ENCODE data around the gene KIF20B.

Gene KIF20B

DNA sequence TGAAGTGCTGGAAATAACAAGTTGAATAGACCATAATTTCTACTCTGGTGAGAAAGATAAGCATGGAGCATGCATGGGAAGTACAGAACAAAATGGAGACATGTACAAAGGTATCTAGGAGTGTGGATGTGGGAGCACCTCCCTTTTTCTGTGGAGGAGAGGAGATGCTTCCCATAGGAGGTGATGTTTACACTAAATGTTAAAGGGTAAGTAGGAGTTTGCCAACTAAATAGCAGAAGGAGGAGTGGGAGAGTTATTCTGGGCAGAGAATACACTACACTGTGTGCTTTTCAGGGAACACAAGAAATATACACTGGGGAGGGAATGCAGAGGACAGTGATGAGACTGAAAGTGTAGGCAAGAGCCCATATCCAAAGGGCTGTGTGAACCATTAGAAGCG, 35.3 kb upstream of the KIF20B start:
- no peak overlapping the region for H3K4me3 ChIP-seq (ENCODE audit: low read depth, low read length)
- in situ Hi-C loops (cut with HindIII; ENCODE audit: low sequenced_read_pairs) = no loop called here
- TF ChIP-seq, protein P1, sequence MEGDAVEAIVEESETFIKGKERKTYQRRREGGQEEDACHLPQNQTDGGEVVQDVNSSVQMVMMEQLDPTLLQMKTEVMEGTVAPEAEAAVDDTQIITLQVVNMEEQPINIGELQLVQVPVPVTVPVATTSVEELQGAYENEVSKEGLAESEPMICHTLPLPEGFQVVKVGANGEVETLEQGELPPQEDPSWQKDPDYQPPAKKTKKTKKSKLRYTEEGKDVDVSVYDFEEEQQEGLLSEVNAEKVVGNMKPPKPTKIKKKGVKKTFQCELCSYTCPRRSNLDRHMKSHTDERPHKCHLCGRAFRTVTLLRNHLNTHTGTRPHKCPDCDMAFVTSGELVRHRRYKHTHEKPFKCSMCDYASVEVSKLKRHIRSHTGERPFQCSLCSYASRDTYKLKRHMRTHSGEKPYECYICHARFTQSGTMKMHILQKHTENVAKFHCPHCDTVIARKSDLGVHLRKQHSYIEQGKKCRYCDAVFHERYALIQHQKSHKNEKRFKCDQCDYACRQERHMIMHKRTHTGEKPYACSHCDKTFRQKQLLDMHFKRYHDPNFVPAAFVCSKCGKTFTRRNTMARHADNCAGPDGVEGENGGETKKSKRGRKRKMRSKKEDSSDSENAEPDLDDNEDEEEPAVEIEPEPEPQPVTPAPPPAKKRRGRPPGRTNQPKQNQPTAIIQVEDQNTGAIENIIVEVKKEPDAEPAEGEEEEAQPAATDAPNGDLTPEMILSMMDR (IDR thresholded peaks at IDR 0.05; ENCODE audit: low read depth, low read length, missing control alignments) = no peak
- DNase-seq (ENCODE audit: low read depth) = no peak

DNA sequence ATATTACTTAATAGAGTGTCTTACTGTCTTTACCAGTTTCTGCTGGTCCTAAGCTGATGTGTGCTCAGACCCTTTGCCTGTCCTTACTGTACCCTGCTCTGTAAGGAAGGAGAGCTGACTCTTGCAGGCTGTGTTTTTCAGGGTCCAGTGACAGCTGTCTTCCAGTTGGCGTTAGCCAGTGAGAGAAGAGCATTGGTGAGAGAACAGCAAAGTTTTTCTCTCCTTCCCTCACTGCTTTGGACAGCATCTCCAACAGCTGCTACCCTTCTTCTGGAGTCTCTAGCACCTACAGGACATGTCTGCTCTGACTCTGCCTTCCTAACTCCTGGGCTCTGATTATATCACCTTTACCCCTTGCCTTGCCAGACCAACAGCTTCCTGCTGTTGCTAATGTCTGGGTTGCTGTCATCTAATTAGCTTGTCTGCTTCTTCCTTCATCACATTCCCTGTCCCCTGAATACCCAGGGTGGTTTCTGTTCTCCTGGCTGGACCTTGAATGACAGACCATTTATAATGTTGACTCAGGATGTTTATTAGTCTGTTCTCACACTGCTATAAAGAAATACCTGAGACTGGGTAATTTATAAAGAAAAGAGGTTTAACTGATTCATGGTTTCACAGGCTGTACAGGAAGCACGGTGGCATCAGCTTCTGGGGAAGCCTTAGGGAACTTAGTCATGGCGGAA, 32.9 kb upstream of the KIF20B start:
- TF ChIP-seq, protein P1 (IDR thresholded peaks at IDR 0.05; ENCODE audit: low read depth, low read length, missing control alignments) = no peak
- in situ Hi-C loops (cut with HindIII; ENCODE audit: low sequenced_read_pairs) = no loop called here
- no peak for DNase-seq (ENCODE audit: low read depth)
- H3K4me3 ChIP-seq (ENCODE audit: low read depth, low read length) = no peak overlapping the region

DNA sequence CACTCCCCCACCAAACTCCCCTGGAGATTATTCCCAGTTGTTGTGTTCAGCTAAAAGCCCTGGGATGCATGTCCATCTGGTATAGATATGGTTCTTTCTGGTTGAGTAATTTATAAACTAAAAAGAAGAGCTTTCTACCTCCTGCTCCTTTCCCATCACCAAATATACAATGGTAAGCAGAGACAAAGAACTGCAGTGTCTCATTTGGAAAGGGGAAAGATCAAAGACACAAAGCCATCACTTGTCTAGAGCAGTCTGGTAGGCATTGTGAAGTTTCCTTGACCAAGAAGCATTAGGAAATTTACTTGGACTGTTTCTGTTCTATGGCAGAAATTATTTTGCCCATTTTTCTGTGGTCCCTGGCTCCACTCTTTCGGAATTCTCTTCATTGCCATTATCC, 31.4 kb upstream of the KIF20B start:
- no peak overlapping the region for H3K4me3 ChIP-seq (ENCODE audit: low read depth, low read length)
- no peak for DNase-seq (ENCODE audit: low read depth)
- in situ Hi-C loops (cut with HindIII; ENCODE audit: low sequenced_read_pairs) = no loop called here
- TF ChIP-seq, protein P1 (IDR thresholded peaks at IDR 0.05; ENCODE audit: low read depth, low read length, missing control alignments) = no peak

GRCh38 chr10:89670926-89671325, 30.5 kb upstream of the KIF20B start:
- H3K4me3 ChIP-seq (ENCODE audit: low read depth, low read length) = no peak overlapping the region
- in situ Hi-C loops (cut with HindIII; ENCODE audit: low sequenced_read_pairs) = no loop called here
- TF ChIP-seq, protein P1 (IDR thresholded peaks at IDR 0.05; ENCODE audit: low read depth, low read length, missing control alignments) = no peak
- DNase-seq (ENCODE audit: low read depth) = no peak

- in situ Hi-C loops (cut with HindIII; ENCODE audit: low sequenced_read_pairs) = loop anchor here (5.0 kb wide), 1 partner anchor 35 kb away; no protein-coding TSS in a partner anchor
- DNase-seq (ENCODE audit: low read depth) = no peak
- H3K4me3 ChIP-seq (ENCODE audit: low read depth, low read length) = no peak overlapping the region
Observed at GRCh38 chr10:89677341-89677740, 24.0 kb upstream of the KIF20B start.

DNA sequence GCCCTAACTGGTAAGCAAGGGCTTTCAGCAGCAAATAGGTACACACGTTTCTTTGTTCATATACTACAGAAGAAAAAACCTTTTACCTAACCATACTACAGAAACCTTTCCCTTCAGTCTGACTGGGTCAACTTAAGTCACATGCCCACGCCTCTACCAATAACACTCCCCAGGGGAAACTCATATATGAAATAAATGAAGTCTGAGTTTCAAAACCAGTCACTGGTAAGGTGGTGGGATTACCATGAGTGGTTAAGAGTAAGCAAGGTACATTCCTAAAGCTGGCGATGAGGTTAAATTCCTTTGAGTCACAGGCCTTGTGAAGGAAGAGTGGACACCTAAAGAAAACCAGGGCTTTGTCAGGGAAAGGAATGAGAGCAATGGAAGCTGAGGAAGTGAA, 21.4 kb upstream of the KIF20B start:
- DNase-seq (ENCODE audit: low read depth) = no peak
- in situ Hi-C loops (cut with HindIII; ENCODE audit: low sequenced_read_pairs) = loop anchor here (5.0 kb wide), 1 partner anchor 38 kb away; no protein-coding TSS in a partner anchor
- no peak overlapping the region for H3K4me3 ChIP-seq (ENCODE audit: low read depth, low read length)
- TF ChIP-seq, protein P1 (IDR thresholded peaks at IDR 0.05; ENCODE audit: low read depth, low read length, missing control alignments) = no peak

More at GRCh38 chr10:89677341-89677740, 24.0 kb upstream of the KIF20B start:
- TF ChIP-seq, protein P1 (IDR thresholded peaks at IDR 0.05; ENCODE audit: low read depth, low read length, missing control alignments) = no peak

All from astrocyte of the cerebellum (primary cell).